Spleen (tissue), 11 donors: Measurements from ENCODE around the gene HSFX2. TPM values are rescaled to one million over a fixed set of nuclear protein-coding genes. Genes with fewer than 3 reads are reported as not detected.
"Not testable (repeated sequence)": the region's sequence is repeated elsewhere in the genome, so short reads cannot be mapped to it uniquely, and the experiment has no call there.

Source experiments
- DNase-seq: peaks from one replicate; pipeline ENCODE4 v3.0.0-alpha.2; 2020
- H3K27ac ChIP-seq, 8 donors: fragments of 200-600 bp; sonication (generic) in 7 of 8; 1 replicate in 4 of 8; 2 replicates in 4 of 8; pipeline versions ENCODE4 v1.5.0 to v1.8.0; 2016 to 2021; ENCODE audit warnings: inconsistent platforms in 4 of 8, mild to moderate bottlenecking in 4 of 8, moderate library complexity in 1 of 8
- H3K27me3 ChIP-seq, 7 donors: fragments of 200-600 bp; sonication (generic) in 6 of 7; replicated peaks in 1 of 7; 1 replicate in 4 of 7; 2 replicates in 3 of 7; pipeline versions ENCODE4 v1.5.0 to v1.8.0; 2016 to 2021; ENCODE audit warnings: inconsistent platforms in 3 of 7, mild to moderate bottlenecking in 1 of 7
- H3K36me3 ChIP-seq, 6 donors: fragments of 200-600 bp; sonication (generic) in 5 of 6; 1 replicate in 4 of 6; 2 replicates in 2 of 6; pipeline versions ENCODE4 v1.5.0 to v1.8.0; 2016 to 2021; ENCODE audit warnings: inconsistent platforms in 2 of 6
- H3K4me1 ChIP-seq, 6 donors: fragments of 200-600 bp; sonication (generic) in 5 of 6; 1 replicate in 3 of 6; 2 replicates in 3 of 6; pipeline versions ENCODE4 v1.5.0 to v1.8.0; 2016 to 2021; ENCODE audit warnings: inconsistent platforms in 3 of 6
- H3K4me3 ChIP-seq, 8 donors: fragments of 200-600 bp; sonication (generic) in 7 of 8; 1 replicate in 4 of 8; 2 replicates in 4 of 8; pipeline versions ENCODE4 v1.5.0 to v1.8.0; 2016 to 2021; ENCODE audit warnings: inconsistent platforms in 4 of 8, mild to moderate bottlenecking in 4 of 8, moderate library complexity in 2 of 8
- H3K9me3 ChIP-seq, 8 donors: fragments of 200-600 bp; sonication (generic) in 7 of 8; 1 replicate in 4 of 8; 2 replicates in 4 of 8; pipeline versions ENCODE4 v1.5.0 to v1.8.0; 2016 to 2021; ENCODE audit warnings: inconsistent platforms in 4 of 8
- POLR2A ChIP-seq, 3 donors: fragments of 450-650 bp; IDR thresholded peaks; one replicate each; pipeline ENCODE4 v1.5.1; 2017; ENCODE audit warnings: antibody characterized with exemption in 3 of 3, mild to moderate bottlenecking in 1 of 3
- POLR2AphosphoS5 ChIP-seq, 3 donors: sonication (generic); formaldehyde crosslinking; IDR thresholded peaks; one replicate each; pipeline ENCODE4 v1.5.1; 2017; ENCODE audit warnings: antibody characterized with exemption in 3 of 3
- WGBS, 5 donors: extraction: QIAGEN DNeasy Blood & Tissue Kit in 3 of 5; methylation state at CpG; one replicate each; pipeline versions ENCODE4 v1.1.5 to v1.1.7; 2013 to 2018; 5-methylcytosine and 5-hydroxymethylcytosine counted together
- intact Hi-C: fragments of 100-400 bp; cut with DNase I; formaldehyde crosslinking; loops from one replicate; pipeline ENCODE4 v1.15.0; 2023; ENCODE audit warnings: low total_unique reads
- polyA plus RNA-seq, 3 donors: library from polyadenylated mRNA; stranded (reverse); fragments of 200-250 nt; gene quantifications; one replicate each; pipeline ENCODE4 v1.2.1, GENCODE V29; 2013
- total RNA-seq, 7 donors: library from RNA; depleted of rRNA in 3 of 7; stranded (reverse); fragments of >200 nt in 3 of 7; fragmentation: NEBNext Ultra II Directional in 4 of 7; extraction: Animal tissue kit (Norgen Biotek cat#: 25700) in 4 of 7; gene quantifications; one replicate each; pipeline versions ENCODE4 v1.1.0 to v1.2.1, GENCODE V29; 2016 to 2021
- TF ChIP-seq, protein P1 (sequence below), 11 experiments: fragments of 200-600 bp in 7 of 11; fragments of 450-650 bp in 4 of 11; sonication (generic) in 4 of 11; IDR thresholded peaks in 8 of 11; conservative IDR thresholded peaks in 3 of 11; 1 replicate in 7 of 11; 2 replicates in 4 of 11; pipeline versions ENCODE4 v1.4.0 to v1.8.0; 2016 to 2021; ENCODE audit warnings: antibody characterized with exemption in 11 of 11, inconsistent platforms in 4 of 11, mild to moderate bottlenecking in 1 of 11
- donor health status: healthy with polysubstance abuse.
- donor health status: DM: no; HTN: no; CAD: no; lungs with moderate emphysema.
- donor health status: DM: no; HTN: no; CAD: no.
- donor health status: Bipolar disorder and iron deficiency.
- donor health status: healthy.
- donor health status: DM: no; HTN: no; CAD: no.
- donor health status: DM: yes; HTN: yes; CAD: no.

The HSFX2 gene
- total and polyA plus RNA-seq, 10 donors, result 0.49 to 4.5 (median 1.1) TPM; not detected in 3

DNA sequence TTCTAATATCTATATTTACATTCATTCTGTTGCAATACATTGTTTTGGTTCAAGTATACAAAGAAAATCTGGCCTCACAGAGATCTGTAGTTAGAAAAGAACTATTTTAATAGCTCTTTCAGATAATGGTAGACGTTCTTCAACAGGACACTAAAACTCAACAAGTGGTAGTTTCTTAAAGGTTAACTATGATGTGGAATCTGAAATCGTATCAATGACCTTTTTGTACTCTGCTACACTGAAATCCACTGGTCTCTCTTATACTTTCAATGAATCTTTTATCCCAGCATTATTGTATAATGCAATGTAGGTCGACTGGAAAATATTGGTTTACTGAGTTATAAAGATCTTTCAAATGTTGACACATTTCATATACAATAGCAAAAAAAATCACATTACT lies 23.8 kb upstream of the HSFX2 start:
- H3K4me3 ChIP-seq, result no peak overlapping the region
- H3K9me3 ChIP-seq, result no peaks in the 10 kb centered on the region
- no peaks in the 10 kb centered on the region for H3K36me3 ChIP-seq
- intact Hi-C loops, result no loop called here
- TF ChIP-seq POLR2AphosphoS5 (IDR thresholded peaks at IDR 0.05) (no peak), POLR2A (IDR thresholded peaks at IDR 0.05) (no peak)
- TF ChIP-seq, protein P1, sequence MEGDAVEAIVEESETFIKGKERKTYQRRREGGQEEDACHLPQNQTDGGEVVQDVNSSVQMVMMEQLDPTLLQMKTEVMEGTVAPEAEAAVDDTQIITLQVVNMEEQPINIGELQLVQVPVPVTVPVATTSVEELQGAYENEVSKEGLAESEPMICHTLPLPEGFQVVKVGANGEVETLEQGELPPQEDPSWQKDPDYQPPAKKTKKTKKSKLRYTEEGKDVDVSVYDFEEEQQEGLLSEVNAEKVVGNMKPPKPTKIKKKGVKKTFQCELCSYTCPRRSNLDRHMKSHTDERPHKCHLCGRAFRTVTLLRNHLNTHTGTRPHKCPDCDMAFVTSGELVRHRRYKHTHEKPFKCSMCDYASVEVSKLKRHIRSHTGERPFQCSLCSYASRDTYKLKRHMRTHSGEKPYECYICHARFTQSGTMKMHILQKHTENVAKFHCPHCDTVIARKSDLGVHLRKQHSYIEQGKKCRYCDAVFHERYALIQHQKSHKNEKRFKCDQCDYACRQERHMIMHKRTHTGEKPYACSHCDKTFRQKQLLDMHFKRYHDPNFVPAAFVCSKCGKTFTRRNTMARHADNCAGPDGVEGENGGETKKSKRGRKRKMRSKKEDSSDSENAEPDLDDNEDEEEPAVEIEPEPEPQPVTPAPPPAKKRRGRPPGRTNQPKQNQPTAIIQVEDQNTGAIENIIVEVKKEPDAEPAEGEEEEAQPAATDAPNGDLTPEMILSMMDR (IDR thresholded peaks at IDR 0.05 in 8 of 11, conservative IDR thresholded peaks at IDR 0.05 in 3 of 11), result no peak
- WGBS, 5 donors, result 60 to 97% (median 90%) methylated on average over 3 of the region's 3 CpGs
- no peaks in the 10 kb centered on the region for H3K27me3 ChIP-seq
- H3K4me1 ChIP-seq, result peaks cover 0 to 1% (median 0%) of the 10 kb centered on the region in 6 donors
- no peak overlapping the region for H3K27ac ChIP-seq
- DNase-seq, result no peak

DNA sequence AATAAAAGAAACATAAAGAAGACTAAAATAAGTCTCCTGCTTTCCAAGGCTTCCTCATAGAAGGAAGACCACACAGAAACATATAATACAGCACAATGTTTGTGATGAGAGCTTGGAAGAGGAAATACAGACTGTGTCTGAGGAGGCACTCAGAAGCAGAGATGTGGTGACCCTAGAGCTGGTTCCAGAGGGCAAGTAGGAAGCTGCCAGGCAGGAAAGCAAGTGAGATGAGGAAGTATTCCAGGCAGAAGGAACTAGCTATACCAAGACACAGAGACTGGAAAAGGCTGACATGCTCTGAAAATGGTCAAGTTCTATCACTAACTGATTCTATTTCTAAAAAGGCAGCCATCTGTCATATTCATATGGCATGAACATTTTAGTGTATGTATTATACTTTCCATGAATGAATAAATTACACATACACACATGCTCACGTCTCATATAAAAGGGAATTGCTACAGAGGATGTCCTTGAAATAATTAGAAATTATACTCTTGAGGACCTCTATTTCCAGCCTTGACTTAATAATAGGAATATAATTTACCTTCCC lies 16.6 kb upstream of the HSFX2 start:
- intact Hi-C loops, result no loop called here
- Histone ChIP-seq H3K27ac (no peak overlapping the region), H3K36me3 (peaks cover 0 to 26% (median 3%) of the 10 kb centered on the region in 6 donors), H3K27me3 (no peaks in the 10 kb centered on the region), H3K9me3 (no peaks in the 10 kb centered on the region), H3K4me3 (no peak overlapping the region), H3K4me1 (peaks cover 0 to 4% (median 0%) of the 10 kb centered on the region in 6 donors)
- WGBS, 5 donors, result 42 to 83% (median 64%) methylated on average over 1 of the region's 1 CpG
- no peak for DNase-seq
- no peak for TF ChIP-seq POLR2AphosphoS5 (IDR thresholded peaks at IDR 0.05)
- no peak for TF ChIP-seq POLR2A (IDR thresholded peaks at IDR 0.05)
- TF ChIP-seq, protein P1 (IDR thresholded peaks at IDR 0.05 in 8 of 11, conservative IDR thresholded peaks at IDR 0.05 in 3 of 11), result no peak

GRCh38 chrX:149610511-149610910 lies 15.4 kb upstream of the HSFX2 start:
- no peak for DNase-seq
- no peaks in the 10 kb centered on the region for H3K27me3 ChIP-seq
- 68 to 100% (median 97%) methylated on average over 5 of the region's 5 CpGs for WGBS, 5 donors
- peaks cover 0 to 4% (median 0%) of the 10 kb centered on the region in 6 donors for H3K4me1 ChIP-seq
- no peak overlapping the region for H3K4me3 ChIP-seq
- peaks cover 0 to 38% (median 4%) of the 10 kb centered on the region in 6 donors for H3K36me3 ChIP-seq
- no peak overlapping the region for H3K27ac ChIP-seq
- intact Hi-C loops, result no loop called here
- TF ChIP-seq POLR2A (IDR thresholded peaks at IDR 0.05), result no peak
- TF ChIP-seq POLR2AphosphoS5 (IDR thresholded peaks at IDR 0.05), result no peak
- TF ChIP-seq, protein P1 (IDR thresholded peaks at IDR 0.05 in 8 of 11, conservative IDR thresholded peaks at IDR 0.05 in 3 of 11), result no peak
- H3K9me3 ChIP-seq, result no peaks in the 10 kb centered on the region

- DNase-seq, result no peak
- TF ChIP-seq POLR2AphosphoS5 (IDR thresholded peaks at IDR 0.05) (no peak), POLR2A (IDR thresholded peaks at IDR 0.05) (no peak)
- TF ChIP-seq, protein P1 (IDR thresholded peaks at IDR 0.05 in 8 of 11, conservative IDR thresholded peaks at IDR 0.05 in 3 of 11), result no peak
- H3K4me3 ChIP-seq, result no peak overlapping the region
- H3K4me1 ChIP-seq, result peaks cover 0 to 4% (median 0%) of the 10 kb centered on the region in 6 donors
- no peak overlapping the region for H3K27ac ChIP-seq
- intact Hi-C loops, result no loop called here
- no peaks in the 10 kb centered on the region for H3K27me3 ChIP-seq
- no peaks in the 10 kb centered on the region for H3K9me3 ChIP-seq
- H3K36me3 ChIP-seq, result peaks cover 0 to 56% (median 4%) of the 10 kb centered on the region in 6 donors
Measured at GRCh38 chrX:149607699-149608098, 12.6 kb upstream of the HSFX2 start.

GRCh38 chrX:149605248-149605885 lies 10.3 kb upstream of the HSFX2 start:
- DNase-seq, H3K27ac ChIP-seq, H3K9me3 ChIP-seq, H3K4me3 ChIP-seq, H3K4me1 ChIP-seq, H3K27me3 ChIP-seq, intact Hi-C loops: not testable (repeated sequence)
- WGBS, 5 donors, result 64 to 93% (median 78%) methylated on average over 7 of the region's 7 CpGs
- H3K36me3 ChIP-seq, result peaks cover 0 to 54% (median 5%) of the 10 kb centered on the region in 6 donors

GRCh38 chrX:149598603-149599002 lies 3.5 kb upstream of the HSFX2 start:
- H3K4me1 ChIP-seq, H3K9me3 ChIP-seq, H3K4me3 ChIP-seq, intact Hi-C loops, DNase-seq, H3K27me3 ChIP-seq, H3K27ac ChIP-seq: not testable (repeated sequence)
- WGBS, 5 donors, result 42 to 57% (median 48%) methylated on average over 3 of the region's 11 CpGs; no CpG with 5 or more reads in 2 of the 5 donors
- peaks cover 0 to 14% (median 2%) of the 10 kb centered on the region in 6 donors for H3K36me3 ChIP-seq

- intact Hi-C loops, DNase-seq, H3K4me3 ChIP-seq, H3K4me1 ChIP-seq, H3K9me3 ChIP-seq, H3K27ac ChIP-seq, H3K27me3 ChIP-seq, H3K36me3 ChIP-seq: not testable (repeated sequence)
- no CpG with 5 or more reads among the region's 7 CpGs for WGBS, 5 donors
Measured at GRCh38 chrX:149595943-149596342, 829 bp upstream of the HSFX2 start.
